Right lobe of liver (tissue), 6 donors: Measurements from ENCODE around the gene CDC42EP5. TPM values are rescaled to one million over a fixed set of nuclear protein-coding genes. Genes with fewer than 3 reads are reported as not detected.
A peak's percentile ranks its signal among the peaks of the same experiment; 100 is the strongest.
"Not testable (repeated sequence)": the region's sequence is repeated elsewhere in the genome, so short reads cannot be mapped to it uniquely, and the experiment has no call there.

Source experiments
- ATAC-seq, 4 donors: fragments of 200-7000 bp; cut with Tn5 transposase; one replicate each; pipeline ENCODE4 v1.9.1; 2020; ENCODE audit warnings: mild to moderate bottlenecking in 4 of 4, moderate library complexity in 4 of 4
- DNase-seq, 3 donors: peaks; one replicate each; pipeline ENCODE4 v3.0.0-alpha.2; 2020
- H3K27ac ChIP-seq, 3 donors: fragments of 200-600 bp; one replicate each; pipeline ENCODE4 v1.8.0; 2022
- H3K27me3 ChIP-seq, 2 donors: fragments of 200-600 bp; one replicate each; pipeline ENCODE4 v1.8.0; 2022
- H3K36me3 ChIP-seq, 4 donors: fragments of 200-600 bp; sonication (generic) in 1 of 4; one replicate each; pipeline versions ENCODE4 v1.5.1 to v1.8.0; 2017 to 2022; ENCODE audit warnings: control low read depth in 1 of 4
- H3K4me1 ChIP-seq, 4 donors: fragments of 200-600 bp; sonication (generic) in 1 of 4; one replicate each; pipeline versions ENCODE4 v1.5.1 to v1.8.0; 2017 to 2022; ENCODE audit warnings: control low read depth in 1 of 4
- H3K4me3 ChIP-seq, 3 donors: fragments of 200-600 bp; one replicate each; pipeline ENCODE4 v1.8.0; 2022
- H3K9me3 ChIP-seq, 4 donors: fragments of 200-600 bp; sonication (generic) in 1 of 4; one replicate each; pipeline versions ENCODE4 v1.5.1 to v1.8.0; 2017 to 2022; ENCODE audit warnings: control low read depth in 1 of 4
- POLR2A ChIP-seq: fragments of 450-650 bp; IDR thresholded peaks from one replicate; pipeline ENCODE4 v1.6.1; 2017; ENCODE audit warnings: antibody characterized with exemption, mild to moderate bottlenecking
- WGBS: methylation state at CpG from one replicate; pipeline ENCODE4 v1.1.6; 2018; ENCODE audit warnings: low coverage, low lambda C conversion rate; ENCODE audit not compliant: insufficient coverage; ENCODE audit errors: missing lambda C conversion rate; 5-methylcytosine and 5-hydroxymethylcytosine counted together
- intact Hi-C, 2 donors: fragments of 100-400 bp; cut with DNase I; formaldehyde crosslinking; loops; one replicate each; pipeline versions ENCODE4 v1.11.2 to v1.14.1; 2022
- total RNA-seq, 6 experiments: library from RNA; depleted of rRNA in 2 of 6; stranded (reverse); fragments of >200 nt in 2 of 6; fragmentation: NEBNext Ultra II Directional in 3 of 6; extraction: Animal tissue kit (Norgen Biotek cat#: 25700) in 3 of 6; gene quantifications; one replicate each; pipeline versions ENCODE4 v1.1.0 to v1.2.4, GENCODE V29; 2016 to 2023
- TF ChIP-seq, protein P1 (sequence below), 4 donors: fragments of 200-600 bp in 3 of 4; fragments of 450-650 bp in 1 of 4; IDR thresholded peaks; one replicate each; pipeline versions ENCODE4 v1.5.1 to v1.8.0; 2016 to 2022; ENCODE audit warnings: antibody characterized with exemption in 4 of 4, mild to moderate bottlenecking in 2 of 4
- donor health status: DM: no; HTN: yes; CAD: no.
- donor health status: DM: no; HTN: no; CAD: no.
- donor health status: DM: no; HTN: no; CAD: no.
- donor health status: DM: no; HTN: yes; CAD: no.
- donor health status: DM: no; HTN: yes; CAD: no.

CDC42EP5 gene
- total RNA-seq, 6 experiments from 2014 or later = 1.3 to 3.7 (median 2.0) TPM

DNA sequence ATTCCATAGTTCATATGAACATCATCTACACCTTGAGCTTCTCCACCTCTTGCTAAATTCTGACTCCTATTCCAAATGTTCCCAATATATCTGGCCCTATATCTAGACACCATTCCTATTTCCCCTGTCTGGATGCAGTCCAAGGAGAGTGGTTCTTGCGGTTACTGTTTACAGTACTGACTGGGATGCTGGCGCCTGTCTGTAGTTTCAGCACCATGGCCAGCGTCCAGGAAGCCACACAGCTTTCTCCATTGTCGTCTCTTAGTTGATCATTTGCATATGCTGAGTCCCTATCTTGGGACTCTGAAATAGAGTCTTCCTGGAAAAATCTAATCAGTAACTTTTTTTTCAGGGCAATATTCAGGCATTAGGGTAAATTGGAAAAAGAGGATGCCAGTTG, 44.4 kb upstream of the CDC42EP5 start:
- TF ChIP-seq POLR2A = no peak
- TF ChIP-seq, protein P1, sequence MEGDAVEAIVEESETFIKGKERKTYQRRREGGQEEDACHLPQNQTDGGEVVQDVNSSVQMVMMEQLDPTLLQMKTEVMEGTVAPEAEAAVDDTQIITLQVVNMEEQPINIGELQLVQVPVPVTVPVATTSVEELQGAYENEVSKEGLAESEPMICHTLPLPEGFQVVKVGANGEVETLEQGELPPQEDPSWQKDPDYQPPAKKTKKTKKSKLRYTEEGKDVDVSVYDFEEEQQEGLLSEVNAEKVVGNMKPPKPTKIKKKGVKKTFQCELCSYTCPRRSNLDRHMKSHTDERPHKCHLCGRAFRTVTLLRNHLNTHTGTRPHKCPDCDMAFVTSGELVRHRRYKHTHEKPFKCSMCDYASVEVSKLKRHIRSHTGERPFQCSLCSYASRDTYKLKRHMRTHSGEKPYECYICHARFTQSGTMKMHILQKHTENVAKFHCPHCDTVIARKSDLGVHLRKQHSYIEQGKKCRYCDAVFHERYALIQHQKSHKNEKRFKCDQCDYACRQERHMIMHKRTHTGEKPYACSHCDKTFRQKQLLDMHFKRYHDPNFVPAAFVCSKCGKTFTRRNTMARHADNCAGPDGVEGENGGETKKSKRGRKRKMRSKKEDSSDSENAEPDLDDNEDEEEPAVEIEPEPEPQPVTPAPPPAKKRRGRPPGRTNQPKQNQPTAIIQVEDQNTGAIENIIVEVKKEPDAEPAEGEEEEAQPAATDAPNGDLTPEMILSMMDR (IDR thresholded peaks at IDR 0.05) = no peak
- no peaks in the 10 kb centered on the region for H3K9me3 ChIP-seq
- no peaks in the 10 kb centered on the region for H3K36me3 ChIP-seq
- no peaks in the 10 kb centered on the region for H3K27me3 ChIP-seq
- no peak overlapping the region for H3K4me3 ChIP-seq
- peak in 3 of 4 donors; percentile 43 to 55 (median 48) for ATAC-seq
- H3K27ac ChIP-seq = no peak overlapping the region
- peak in 1 of 3 donors; percentile 47 for DNase-seq
- 2% methylated on average over 4 of the region's 4 CpGs for WGBS
- no peaks in the 10 kb centered on the region for H3K4me1 ChIP-seq
- intact Hi-C loops = no loop called here

DNA sequence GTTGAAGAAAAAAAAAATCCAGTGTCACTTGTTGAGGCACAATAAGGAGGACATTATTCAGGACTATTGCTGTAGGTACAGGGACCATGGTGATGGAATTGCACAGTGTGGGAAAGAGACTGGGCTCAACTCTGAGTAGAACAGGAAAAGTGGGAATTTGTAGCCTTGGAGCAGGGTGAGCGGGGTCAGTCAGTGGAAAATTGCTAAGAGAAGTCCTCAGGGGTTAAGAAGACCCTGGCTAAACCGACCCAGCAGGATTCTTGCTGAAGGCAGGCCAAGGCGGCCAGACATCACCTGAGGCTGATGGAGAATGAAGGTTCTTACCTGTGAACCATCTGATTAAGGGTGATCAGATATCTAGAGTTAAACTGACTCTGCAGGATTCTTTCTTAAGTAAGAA, 42.1 kb upstream of the CDC42EP5 start:
- intact Hi-C loops = no loop called here
- ATAC-seq (no peak), DNase-seq (no peak)
- 11% methylated on average over 3 of the region's 3 CpGs for WGBS
- no peak overlapping the region for H3K4me3 ChIP-seq
- no peaks in the 10 kb centered on the region for H3K27me3 ChIP-seq
- no peak overlapping the region for H3K27ac ChIP-seq
- H3K36me3 ChIP-seq = no peaks in the 10 kb centered on the region
- H3K4me1 ChIP-seq = no peaks in the 10 kb centered on the region
- TF ChIP-seq, protein P1 (IDR thresholded peaks at IDR 0.05) = no peak
- no peak for TF ChIP-seq POLR2A
- no peaks in the 10 kb centered on the region for H3K9me3 ChIP-seq

DNA sequence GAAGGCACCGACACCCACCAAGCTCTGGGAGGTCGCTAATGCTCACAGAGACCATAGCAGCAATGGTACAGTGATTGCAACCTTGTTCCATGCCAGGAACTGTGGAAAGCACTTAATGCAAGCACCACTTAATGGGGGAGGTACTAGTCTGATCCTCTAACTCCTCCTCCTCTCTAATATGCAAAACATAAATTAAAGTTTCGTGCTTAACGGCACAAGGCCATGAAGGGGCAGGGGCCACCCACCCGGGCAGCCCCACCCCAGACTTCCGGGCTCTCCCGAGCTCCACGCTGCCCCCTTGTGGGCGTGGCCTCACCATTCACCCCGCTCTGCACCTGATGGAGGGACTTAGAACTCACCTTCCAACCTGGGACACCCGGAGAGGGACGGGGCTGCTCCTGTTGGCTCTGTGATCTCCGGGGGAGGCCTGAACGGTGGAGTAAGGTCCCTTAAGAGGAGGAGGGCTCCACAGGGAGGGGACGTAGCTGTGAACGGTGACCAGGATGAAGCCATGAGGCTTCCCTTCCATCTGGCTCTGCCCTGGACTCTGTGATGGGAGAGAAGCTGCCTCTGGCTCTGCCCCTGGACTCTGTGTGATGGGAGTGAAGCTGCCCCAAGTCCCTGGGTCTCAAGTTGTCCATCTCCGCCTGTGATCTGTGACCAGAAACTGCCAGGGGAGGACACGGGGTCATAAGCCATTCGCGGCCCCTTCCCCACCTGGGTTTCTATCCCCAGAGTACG, 36.3 kb upstream of the CDC42EP5 start:
- H3K4me3 ChIP-seq, H3K9me3 ChIP-seq, H3K27ac ChIP-seq, H3K27me3 ChIP-seq, H3K36me3 ChIP-seq, H3K4me1 ChIP-seq, intact Hi-C loops, DNase-seq: not testable (repeated sequence)
- 43% methylated on average over 1 of the region's 21 CpGs for WGBS
- ATAC-seq = peak in 3 of 4 donors; percentile 6 to 53 (median 37)

DNA sequence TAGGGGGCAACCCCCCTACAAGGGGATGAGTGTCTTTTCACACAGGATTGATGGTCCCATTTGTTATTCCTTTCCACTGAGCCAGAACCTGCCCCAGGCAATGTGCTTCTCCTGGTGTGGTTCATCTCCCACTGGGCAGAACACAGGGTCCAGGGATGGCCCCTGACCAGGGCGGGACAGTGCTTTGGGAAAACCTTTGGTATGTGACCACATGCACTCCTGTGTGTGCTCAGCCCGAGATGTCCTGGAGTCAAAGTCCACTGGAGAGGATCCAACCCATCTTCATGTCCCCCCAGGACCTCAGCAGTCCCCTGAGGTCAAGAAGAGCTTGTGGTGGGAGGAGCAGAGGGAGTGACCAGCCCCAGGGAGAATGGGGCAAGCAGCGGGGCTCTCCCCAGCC, 35.4 kb upstream of the CDC42EP5 start:
- intact Hi-C loops, H3K9me3 ChIP-seq, DNase-seq, H3K4me1 ChIP-seq, H3K4me3 ChIP-seq, H3K27ac ChIP-seq, H3K27me3 ChIP-seq, H3K36me3 ChIP-seq: not testable (repeated sequence)
- peak in 1 of 4 donors; percentile 32 for ATAC-seq
- 80% methylated on average over 1 of the region's 3 CpGs for WGBS

DNA sequence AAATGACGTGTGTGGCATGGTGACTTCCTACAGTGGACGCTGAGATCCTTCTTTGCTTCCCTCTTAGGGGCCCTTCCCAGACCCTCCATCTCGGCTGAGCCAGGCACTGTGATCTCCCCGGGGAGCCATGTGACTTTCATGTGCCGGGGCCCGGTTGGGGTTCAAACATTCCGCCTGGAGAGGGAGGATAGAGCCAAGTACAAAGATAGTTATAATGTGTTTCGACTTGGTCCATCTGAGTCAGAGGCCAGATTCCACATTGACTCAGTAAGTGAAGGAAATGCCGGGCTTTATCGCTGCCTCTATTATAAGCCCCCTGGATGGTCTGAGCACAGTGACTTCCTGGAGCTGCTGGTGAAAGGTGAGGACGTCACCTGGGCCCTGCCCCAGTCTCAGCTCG, 34.7 kb upstream of the CDC42EP5 start:
- Histone ChIP-seq H3K4me3 (no peak overlapping the region), H3K9me3 (no peaks in the 10 kb centered on the region), H3K4me1 (no peaks in the 10 kb centered on the region), H3K27ac (no peak overlapping the region), H3K36me3 (no peaks in the 10 kb centered on the region), H3K27me3 (no peaks in the 10 kb centered on the region)
- WGBS = 49% methylated on average over 6 of the region's 12 CpGs
- intact Hi-C loops = no loop called here
- ATAC-seq = no peak
- DNase-seq = no peak
- TF ChIP-seq POLR2A = no peak
- TF ChIP-seq, protein P1 (IDR thresholded peaks at IDR 0.05) = no peak

DNA sequence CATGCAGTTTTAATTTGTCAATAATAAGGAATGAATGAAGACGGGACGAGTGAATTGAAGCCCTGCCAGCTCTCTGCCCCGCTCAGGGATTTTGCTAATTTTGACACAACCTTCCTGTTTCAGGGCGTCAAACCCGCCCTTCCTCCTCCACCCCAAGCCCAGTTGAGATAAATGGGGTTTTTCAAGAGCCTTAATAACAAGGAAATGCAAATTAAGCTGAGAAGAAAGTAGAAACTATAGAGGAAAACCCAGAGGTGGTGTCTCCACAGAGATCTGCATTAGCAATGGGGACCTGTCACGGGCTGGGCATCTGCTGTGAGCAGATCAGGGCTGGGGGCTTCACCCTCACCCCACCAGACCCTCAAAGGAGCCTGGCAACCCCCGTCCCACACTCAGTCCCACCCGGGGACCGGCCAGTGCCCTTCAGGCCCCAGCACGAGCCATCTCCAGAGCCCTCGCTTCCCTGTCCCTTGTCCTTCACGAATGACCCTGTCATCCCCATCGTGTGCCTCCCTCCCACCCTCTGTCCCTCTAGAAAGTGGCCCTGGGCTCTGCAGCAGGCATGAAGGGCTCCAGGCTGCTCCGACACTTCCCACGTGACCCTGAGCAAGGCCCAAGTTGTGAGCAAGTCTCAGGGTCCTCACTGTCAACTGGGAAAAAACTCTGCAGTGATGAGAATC, 34.1 kb upstream of the CDC42EP5 start:
- ATAC-seq = peak in 1 of 4 donors; percentile 33
- H3K27me3 ChIP-seq = not testable (repeated sequence)

More for the DNA sequence above, 34.1 kb upstream of the CDC42EP5 start:
- H3K27ac ChIP-seq, H3K4me1 ChIP-seq, DNase-seq, H3K36me3 ChIP-seq, H3K4me3 ChIP-seq, intact Hi-C loops, H3K9me3 ChIP-seq: not testable (repeated sequence)
- 30% methylated on average over 3 of the region's 15 CpGs for WGBS
